ENCODE measurements around the gene NSD1.

NSD1 gene

GRCh38 chr5:177111720-177112394 is 21.7 kb upstream of the NSD1 start:
- TF ChIP-seq, protein P1, sequence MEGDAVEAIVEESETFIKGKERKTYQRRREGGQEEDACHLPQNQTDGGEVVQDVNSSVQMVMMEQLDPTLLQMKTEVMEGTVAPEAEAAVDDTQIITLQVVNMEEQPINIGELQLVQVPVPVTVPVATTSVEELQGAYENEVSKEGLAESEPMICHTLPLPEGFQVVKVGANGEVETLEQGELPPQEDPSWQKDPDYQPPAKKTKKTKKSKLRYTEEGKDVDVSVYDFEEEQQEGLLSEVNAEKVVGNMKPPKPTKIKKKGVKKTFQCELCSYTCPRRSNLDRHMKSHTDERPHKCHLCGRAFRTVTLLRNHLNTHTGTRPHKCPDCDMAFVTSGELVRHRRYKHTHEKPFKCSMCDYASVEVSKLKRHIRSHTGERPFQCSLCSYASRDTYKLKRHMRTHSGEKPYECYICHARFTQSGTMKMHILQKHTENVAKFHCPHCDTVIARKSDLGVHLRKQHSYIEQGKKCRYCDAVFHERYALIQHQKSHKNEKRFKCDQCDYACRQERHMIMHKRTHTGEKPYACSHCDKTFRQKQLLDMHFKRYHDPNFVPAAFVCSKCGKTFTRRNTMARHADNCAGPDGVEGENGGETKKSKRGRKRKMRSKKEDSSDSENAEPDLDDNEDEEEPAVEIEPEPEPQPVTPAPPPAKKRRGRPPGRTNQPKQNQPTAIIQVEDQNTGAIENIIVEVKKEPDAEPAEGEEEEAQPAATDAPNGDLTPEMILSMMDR (IDR thresholded peaks at IDR 0.05; ENCODE audit: low read depth, low read length) = peak; percentile 83
- peak; percentile 67 for DNase-seq
- Histone ChIP-seq H3K4me3 (ENCODE audit: low read depth, low read length) (no peak overlapping the region), H3K36me3 (no peaks in the 10 kb centered on the region), H3K27me3 (ENCODE audit: insufficient read depth, low read depth, severe bottlenecking) (no peaks in the 10 kb centered on the region), H3K9me3 (ENCODE audit: severe bottlenecking) (no peaks in the 10 kb centered on the region), H3K27ac (no peak overlapping the region)

DNA sequence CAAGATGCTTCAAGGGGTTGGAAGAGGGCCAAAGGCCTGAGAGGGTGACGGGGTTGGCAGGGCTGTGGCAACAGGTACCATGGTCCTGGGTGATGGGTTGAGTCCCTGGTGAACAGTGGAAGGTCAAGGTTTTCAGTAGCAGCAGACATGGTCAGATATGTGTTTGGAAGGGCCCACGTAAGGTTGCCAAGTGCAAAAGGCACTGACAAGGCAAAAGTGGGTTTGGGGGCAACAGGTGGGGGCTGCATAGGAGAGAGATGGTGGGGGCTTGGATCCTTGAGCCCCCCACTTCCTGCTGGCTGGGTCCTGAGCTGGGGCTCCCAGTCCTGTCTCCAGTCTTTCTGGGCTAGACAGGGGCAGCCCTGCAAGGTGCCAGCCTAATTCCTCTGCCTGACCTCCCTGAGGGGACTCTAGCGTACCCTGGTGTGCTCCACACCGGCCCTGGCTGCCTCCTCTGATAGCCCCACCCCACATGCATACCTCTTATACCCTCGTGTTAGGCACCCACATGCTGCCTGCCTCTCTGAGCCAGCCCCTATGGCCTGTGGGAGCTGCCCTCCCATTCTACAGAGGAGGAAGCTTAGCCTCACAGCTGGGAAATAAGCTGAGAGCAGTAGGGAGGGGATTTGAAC is 20.9 kb upstream of the NSD1 start:
- DNase-seq = no peak
- Histone ChIP-seq H3K27me3 (ENCODE audit: insufficient read depth, low read depth, severe bottlenecking) (no peaks in the 10 kb centered on the region), H3K27ac (no peak overlapping the region), H3K36me3 (no peaks in the 10 kb centered on the region), H3K9me3 (ENCODE audit: severe bottlenecking) (no peaks in the 10 kb centered on the region), H3K4me3 (ENCODE audit: low read depth, low read length) (no peak overlapping the region)
- TF ChIP-seq, protein P1 (IDR thresholded peaks at IDR 0.05; ENCODE audit: low read depth, low read length) = no peak

DNA sequence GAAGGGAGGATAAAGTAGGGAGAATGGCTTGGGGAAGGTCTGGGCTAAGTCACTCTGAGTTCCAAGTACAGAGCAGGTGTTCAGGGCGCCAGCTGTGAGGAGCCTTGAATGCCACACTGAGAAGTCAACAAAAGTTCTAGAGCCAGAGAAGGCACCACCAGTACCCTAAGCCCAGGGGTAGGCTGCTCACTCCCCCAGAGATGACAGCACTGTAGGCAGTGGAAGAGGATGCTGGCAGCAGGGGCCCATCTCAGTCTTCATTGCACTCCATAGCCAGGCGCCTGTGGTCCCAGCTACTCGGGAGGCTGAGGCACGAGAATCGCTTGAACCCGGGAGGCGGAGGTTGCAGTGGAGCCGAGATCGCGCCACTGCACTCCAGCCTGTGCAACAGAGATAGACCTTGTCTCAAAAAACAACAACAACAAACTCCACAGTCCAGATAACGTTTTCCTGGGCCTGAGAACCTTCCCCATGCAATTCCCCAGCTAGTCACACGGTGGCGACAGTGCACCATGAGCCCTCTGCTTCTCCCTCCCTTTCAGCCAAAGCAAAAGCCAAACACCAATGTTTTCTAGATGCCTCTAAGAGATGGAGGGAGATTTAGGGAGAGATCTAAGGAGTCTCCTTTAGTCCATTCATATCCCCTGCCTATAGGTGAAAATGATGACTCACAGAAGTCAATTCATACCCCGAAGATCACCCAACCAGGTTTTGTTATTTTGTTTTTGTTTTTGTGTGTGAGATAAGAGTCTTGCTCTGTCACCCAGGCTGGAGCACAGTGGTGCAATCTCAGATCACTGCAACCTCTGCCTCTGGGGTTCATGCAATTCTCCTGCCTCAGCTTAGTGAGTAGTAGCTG is 19.8 kb upstream of the NSD1 start:
- no peaks in the 10 kb centered on the region for H3K36me3 ChIP-seq
- H3K4me3 ChIP-seq (ENCODE audit: low read depth, low read length) = no peak overlapping the region
- TF ChIP-seq, protein P1 (IDR thresholded peaks at IDR 0.05; ENCODE audit: low read depth, low read length) = peak; percentile 90
- DNase-seq = peak; percentile 45
- H3K9me3 ChIP-seq (ENCODE audit: severe bottlenecking) = no peaks in the 10 kb centered on the region
- H3K27me3 ChIP-seq (ENCODE audit: insufficient read depth, low read depth, severe bottlenecking) = no peaks in the 10 kb centered on the region
- no peak overlapping the region for H3K27ac ChIP-seq

DNA sequence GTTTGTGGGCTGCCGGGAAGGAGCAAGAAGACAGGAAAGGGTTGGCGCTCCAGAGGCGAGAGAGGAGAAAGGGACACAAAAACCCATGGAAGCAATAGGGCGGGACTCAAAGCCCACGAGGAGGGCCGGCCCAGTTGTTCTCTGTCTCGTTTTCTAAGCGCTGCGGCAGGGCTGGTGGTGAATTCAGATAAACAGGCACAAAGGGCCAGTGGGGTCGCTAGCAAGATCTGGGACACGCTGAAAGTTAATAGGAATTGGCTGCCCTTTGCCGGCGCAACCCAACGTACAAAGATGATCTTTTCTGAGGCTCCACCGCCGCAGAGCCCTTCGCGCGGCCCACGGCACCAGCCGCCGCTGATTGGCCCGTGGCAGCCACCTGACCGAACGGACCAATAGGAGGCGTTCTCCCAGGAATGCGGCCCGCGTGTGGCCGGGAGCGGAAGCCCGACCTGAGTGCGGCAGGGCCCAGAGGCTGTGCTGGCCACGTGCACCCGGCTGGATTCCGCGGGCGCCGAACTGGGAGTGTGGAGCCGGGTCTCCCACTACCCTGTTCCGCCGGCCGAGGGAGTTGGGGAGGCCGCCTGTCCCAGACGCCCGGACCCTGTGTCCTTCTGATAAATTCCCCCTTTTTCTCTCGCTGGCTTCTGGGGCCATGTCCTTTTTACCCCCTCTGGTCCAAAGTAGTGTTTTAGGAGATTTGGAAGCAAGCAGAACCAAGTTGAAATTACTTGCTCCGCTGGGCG is 16.8 kb upstream of the NSD1 start:
- TF ChIP-seq, protein P1 (IDR thresholded peaks at IDR 0.05; ENCODE audit: low read depth, low read length) = no peak
- Histone ChIP-seq H3K36me3 (no peaks in the 10 kb centered on the region), H3K4me3 (ENCODE audit: low read depth, low read length) (no peak overlapping the region), H3K27me3 (ENCODE audit: insufficient read depth, low read depth, severe bottlenecking) (no peaks in the 10 kb centered on the region), H3K27ac (no peak overlapping the region), H3K9me3 (ENCODE audit: severe bottlenecking) (no peaks in the 10 kb centered on the region)
- DNase-seq = no peak

DNA sequence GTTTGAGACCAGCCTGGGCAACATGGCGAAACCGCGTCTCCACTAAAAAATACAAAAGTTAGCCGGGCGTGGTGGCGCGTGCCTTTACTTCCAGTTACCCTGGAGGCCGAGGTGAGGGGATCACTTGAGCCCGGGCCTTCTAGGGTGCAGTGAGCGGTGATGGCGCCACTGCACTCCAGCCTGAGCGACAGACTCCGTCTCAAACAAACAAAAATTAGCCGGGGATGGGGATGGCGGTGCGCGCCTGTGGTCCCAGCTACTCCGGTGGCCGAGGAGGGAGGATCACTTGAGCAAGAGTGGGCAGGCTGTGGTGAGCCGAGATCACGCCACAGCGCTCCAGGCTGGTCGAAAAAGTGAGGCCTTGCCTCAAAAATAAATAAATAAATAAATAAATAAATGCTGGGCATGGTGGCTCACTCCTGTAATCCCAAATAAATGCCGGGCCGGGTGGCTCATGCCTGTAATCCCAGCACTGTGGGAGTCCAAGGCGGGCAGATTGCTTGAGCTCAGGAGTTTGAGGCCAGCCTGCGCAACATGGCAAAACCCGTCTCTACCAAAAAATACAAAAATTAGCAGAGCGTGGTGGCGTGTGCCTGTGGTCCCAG is 16.0 kb upstream of the NSD1 start:
- Histone ChIP-seq H3K36me3 (no peaks in the 10 kb centered on the region), H3K27me3 (ENCODE audit: insufficient read depth, low read depth, severe bottlenecking) (no peaks in the 10 kb centered on the region), H3K9me3 (ENCODE audit: severe bottlenecking) (no peaks in the 10 kb centered on the region), H3K27ac (no peak overlapping the region), H3K4me3 (ENCODE audit: low read depth, low read length) (no peak overlapping the region)
- TF ChIP-seq, protein P1 (IDR thresholded peaks at IDR 0.05; ENCODE audit: low read depth, low read length) = no peak
- DNase-seq = no peak

Measured in WERI-Rb-1 (cell line).